H9 (cell line): ENCODE results near the gene DNASE1L1. TPM values are rescaled to one million over a fixed set of nuclear protein-coding genes. Genes with fewer than 3 reads are reported as not detected.

Experiments used
- DNase-seq: peaks from one replicate; pipeline ENCODE4 v3.0.0-alpha.2; 2017
- H2AFZ ChIP-seq: one replicate; pipeline ENCODE4 v1.6.1; 2013; ENCODE audit warnings: mild to moderate bottlenecking, low read length, control low read depth, moderate library complexity
- H2AK5ac ChIP-seq: 2 replicates; pipeline ENCODE4 v1.6.1; 2013; ENCODE audit warnings: low read length, control low read depth, mixed read lengths; ENCODE audit not compliant: insufficient read length
- H2BK120ac ChIP-seq: one replicate; pipeline ENCODE4 v1.6.1; 2013; ENCODE audit warnings: low read depth, mild to moderate bottlenecking, low read length, control low read depth, inconsistent platforms; ENCODE audit not compliant: poor library complexity, severe bottlenecking
- H2BK12ac ChIP-seq: 2 replicates; pipeline ENCODE4 v1.6.1; 2013; ENCODE audit warnings: low read length, control low read depth, mixed read lengths, low read depth; ENCODE audit not compliant: insufficient read length
- H2BK15ac ChIP-seq: 2 replicates; pipeline ENCODE4 v1.6.1; 2013; ENCODE audit warnings: low read depth, low read length, control low read depth
- H2BK20ac ChIP-seq: one replicate; pipeline ENCODE4 v1.6.1; 2013; ENCODE audit warnings: low read depth, mild to moderate bottlenecking, low read length, control low read depth, inconsistent platforms; ENCODE audit not compliant: poor library complexity, severe bottlenecking
- H2BK5ac ChIP-seq: 2 replicates; pipeline ENCODE4 v1.6.1; 2013; ENCODE audit warnings: low read length, control low read depth, mixed read lengths; ENCODE audit not compliant: insufficient read length
- H3K14ac ChIP-seq: 2 replicates; pipeline ENCODE4 v1.6.1; 2013; ENCODE audit warnings: low read length, control low read depth; ENCODE audit not compliant: insufficient read depth
- H3K18ac ChIP-seq: 2 replicates; pipeline ENCODE4 v1.6.1; 2013; ENCODE audit warnings: low read depth, mild to moderate bottlenecking, mixed read lengths, low read length, control low read depth; ENCODE audit not compliant: insufficient read length
- H3K23ac ChIP-seq: 2 replicates; pipeline ENCODE4 v1.6.1; 2013; ENCODE audit warnings: low read length, control low read depth, mixed read lengths, low read depth; ENCODE audit not compliant: insufficient read length
- H3K23me2 ChIP-seq: 2 replicates; pipeline ENCODE4 v1.6.1; 2013; ENCODE audit warnings: low read depth, mild to moderate bottlenecking, mixed read lengths, low read length, control low read depth; ENCODE audit not compliant: insufficient read length, poor library complexity, severe bottlenecking
- H3K27ac ChIP-seq: 2 replicates; pipeline ENCODE4 v1.5.1; 2013; ENCODE audit warnings: low read length, control low read depth, mixed read lengths, low read depth; ENCODE audit not compliant: insufficient read length
- H3K27me3 ChIP-seq: 2 replicates; pipeline ENCODE4 v1.6.1; 2013; ENCODE audit warnings: low read length, control low read depth, inconsistent platforms; ENCODE audit not compliant: insufficient read depth
- H3K4ac ChIP-seq: 2 replicates; pipeline ENCODE4 v1.6.1; 2013; ENCODE audit warnings: low read depth, mild to moderate bottlenecking, control low read depth, inconsistent platforms, low read length, moderate library complexity
- H3K4me1 ChIP-seq: 2 replicates; pipeline ENCODE4 v1.6.1; 2013; ENCODE audit warnings: low read length, control low read depth, inconsistent platforms; ENCODE audit not compliant: insufficient read depth
- H3K4me2 ChIP-seq: 2 replicates; pipeline ENCODE4 v1.6.1; 2013; ENCODE audit warnings: low read length, control low read depth, mixed read lengths; ENCODE audit not compliant: insufficient read length, insufficient read depth
- H3K56ac ChIP-seq: 2 replicates; pipeline ENCODE4 v1.6.1; 2013; ENCODE audit warnings: low read depth, mild to moderate bottlenecking, mixed read lengths, low read length, control low read depth; ENCODE audit not compliant: insufficient read length
- H3K79me1 ChIP-seq: 2 replicates; pipeline ENCODE4 v1.6.1; 2013; ENCODE audit warnings: low read depth, mild to moderate bottlenecking, moderate library complexity, low read length, control low read depth, inconsistent platforms; ENCODE audit not compliant: insufficient read depth, poor library complexity, severe bottlenecking
- H3K79me2 ChIP-seq: 2 replicates; pipeline ENCODE4 v1.6.1; 2013; ENCODE audit warnings: low read length, control low read depth, inconsistent platforms; ENCODE audit not compliant: insufficient read depth
- H3K9ac ChIP-seq: 2 replicates; pipeline ENCODE4 v1.6.1; 2013; ENCODE audit warnings: low read length, control low read depth, mixed read lengths; ENCODE audit not compliant: insufficient read length; ENCODE audit errors: extremely low read depth
- H3K9me3 ChIP-seq: one replicate; pipeline ENCODE4 v1.6.1; 2013; ENCODE audit warnings: low read depth, low read length, inconsistent platforms; ENCODE audit not compliant: control insufficient read depth
- H3T11ph ChIP-seq: one replicate; pipeline ENCODE4 v1.6.1; 2013; ENCODE audit warnings: mild to moderate bottlenecking, low read length, control low read depth, inconsistent platforms
- H4K20me1 ChIP-seq: one replicate; pipeline ENCODE4 v1.6.1; 2013; ENCODE audit not compliant: control insufficient read depth, insufficient read length, insufficient read depth
- H4K5ac ChIP-seq: 2 replicates; pipeline ENCODE4 v1.6.1; 2013; ENCODE audit warnings: low read depth, mild to moderate bottlenecking, mixed read lengths, low read length, control low read depth; ENCODE audit not compliant: insufficient read length
- H4K8ac ChIP-seq: replicated peaks from 2 replicates; pipeline ENCODE4 v1.6.1; 2013; ENCODE audit warnings: low read length, control low read depth, mixed read lengths, low read depth; ENCODE audit not compliant: insufficient read length
- H4K91ac ChIP-seq: 2 replicates; pipeline ENCODE4 v1.6.1; 2013; ENCODE audit warnings: low read depth, mild to moderate bottlenecking, moderate library complexity, mixed read lengths, low read length, control low read depth; ENCODE audit not compliant: insufficient read length
- H3K27ac Mint-ChIP-seq, 3 experiments: 2 replicates in 2 of 3; 3 replicates in 1 of 3; pipeline ENCODE4 v1.8.0; 2020 to 2021; ENCODE audit warnings: mixed read lengths in 3 of 3, mild to moderate bottlenecking in 1 of 3, moderate library complexity in 1 of 3
- H3K27me3 Mint-ChIP-seq: 2 replicates; pipeline ENCODE4 v1.8.0; 2021; ENCODE audit warnings: low read depth, mild to moderate bottlenecking, moderate library complexity, mixed read lengths
- H3K36me3 Mint-ChIP-seq, 3 experiments: 2 replicates in 2 of 3; 3 replicates in 1 of 3; pipeline ENCODE4 v1.8.0; 2020 to 2021; ENCODE audit warnings: low read depth in 3 of 3, mixed read lengths in 3 of 3; ENCODE audit not compliant: insufficient read depth in 1 of 3
- H3K4me1 Mint-ChIP-seq, 2 experiments: 2 replicates each; pipeline ENCODE4 v1.8.0; 2020; ENCODE audit warnings: mixed read lengths in 2 of 2
- H3K4me3 Mint-ChIP-seq, 2 experiments: 2 replicates in 1 of 2; 3 replicates in 1 of 2; pipeline ENCODE4 v1.8.0; 2020 to 2021; ENCODE audit warnings: mild to moderate bottlenecking in 2 of 2, mixed read lengths in 2 of 2, moderate library complexity in 1 of 2
- H3K9me3 Mint-ChIP-seq, 2 experiments: 2 replicates in 1 of 2; 3 replicates in 1 of 2; pipeline ENCODE4 v1.8.0; 2020; ENCODE audit warnings: mild to moderate bottlenecking in 2 of 2, mixed read lengths in 2 of 2, moderate library complexity in 1 of 2
- WGBS: extraction: QIAGEN DNeasy Blood & Tissue Kit; methylation state at CpG from one replicate; pipeline ENCODE4 v1.1.7; 2013; ENCODE audit warnings: missing lambda C conversion rate, low lambda C conversion rate, mixed read lengths; ENCODE audit not compliant: insufficient read length; ENCODE audit errors: extremely low coverage; 5-methylcytosine and 5-hydroxymethylcytosine counted together
- total RNA-seq: library from RNA; stranded (reverse); gene quantifications from 2 replicates; pipeline ENCODE4 v1.2.1, GENCODE V29; 2021
- TF ChIP-seq, protein P1 (sequence below): fragments of 200-600 bp; sonication (generic); conservative IDR thresholded peaks from 3 replicates; pipeline ENCODE4 v1.8.0; 2021; ENCODE audit warnings: antibody characterized with exemption, mild to moderate bottlenecking

Gene DNASE1L1
- total RNA-seq, 1 experiment from 2014 or later, result 14.5 TPM

DNA sequence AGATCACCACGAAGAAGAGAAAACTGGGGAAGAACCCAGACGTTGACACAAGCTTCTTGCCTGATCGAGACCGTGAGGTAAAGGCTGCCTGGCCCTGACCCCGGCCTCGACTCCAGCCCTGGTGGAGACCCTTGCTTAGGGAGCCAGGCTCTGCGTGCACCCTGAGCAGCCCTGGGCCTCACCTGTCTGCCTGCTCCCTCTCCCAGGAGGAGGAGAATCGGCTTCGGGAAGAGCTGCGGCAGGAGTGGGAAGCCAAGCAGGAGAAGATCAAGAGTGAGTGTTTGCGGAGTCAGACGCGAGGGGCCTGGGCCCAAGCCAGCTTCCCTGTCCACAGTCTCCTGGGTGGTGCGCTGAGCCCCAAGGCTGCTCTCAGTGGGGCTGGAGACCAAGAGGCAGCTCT lies 39.4 kb upstream of the DNASE1L1 start:
- Histone ChIP-seq H3K23ac (no peak overlapping the region), H4K8ac (no peak overlapping the region), H3K4me2 (no peak overlapping the region), H3K56ac (no peak overlapping the region), H4K20me1 (no peaks in the 10 kb centered on the region), H2BK5ac (no peak overlapping the region), H3T11ph (no peak overlapping the region), H3K27ac (no peak overlapping the region), H3K79me2 (no peaks in the 10 kb centered on the region), H3K14ac (no peak overlapping the region), H3K9me3 (peaks cover 30% of the 10 kb centered on the region), H2AK5ac (no peak overlapping the region), H3K4ac (no peak overlapping the region), H2BK20ac (no peak overlapping the region), H2BK120ac (no peak overlapping the region), H3K27me3 (no peaks in the 10 kb centered on the region), H3K4me1 (no peaks in the 10 kb centered on the region), H3K23me2 (peaks cover 2% of the 10 kb centered on the region), H2BK12ac (no peak overlapping the region), H2BK15ac (no peak overlapping the region), H3K79me1 (no peaks in the 10 kb centered on the region), H3K9ac (no peak overlapping the region), H4K91ac (no peak overlapping the region), H3K18ac (no peak overlapping the region), H4K5ac (no peak overlapping the region), H2AFZ (no peak overlapping the region)
- Mint-ChIP-seq H3K27me3 (no peaks in the 10 kb centered on the region; the same call in none of the 2 replicates), H3K4me1 (peaks cover under 1% of the 10 kb centered on the region in 2 experiments; a peak in 2 of 4 replicates), H3K9me3 (peaks cover 57 to 81% of the 10 kb centered on the region in 2 experiments), H3K36me3 (peaks cover 28 to 58% (median 49%) of the 10 kb centered on the region in 3 experiments), H3K4me3 (no peak overlapping the region), H3K27ac (no peak overlapping the region)
- no peak for DNase-seq
- TF ChIP-seq, protein P1, sequence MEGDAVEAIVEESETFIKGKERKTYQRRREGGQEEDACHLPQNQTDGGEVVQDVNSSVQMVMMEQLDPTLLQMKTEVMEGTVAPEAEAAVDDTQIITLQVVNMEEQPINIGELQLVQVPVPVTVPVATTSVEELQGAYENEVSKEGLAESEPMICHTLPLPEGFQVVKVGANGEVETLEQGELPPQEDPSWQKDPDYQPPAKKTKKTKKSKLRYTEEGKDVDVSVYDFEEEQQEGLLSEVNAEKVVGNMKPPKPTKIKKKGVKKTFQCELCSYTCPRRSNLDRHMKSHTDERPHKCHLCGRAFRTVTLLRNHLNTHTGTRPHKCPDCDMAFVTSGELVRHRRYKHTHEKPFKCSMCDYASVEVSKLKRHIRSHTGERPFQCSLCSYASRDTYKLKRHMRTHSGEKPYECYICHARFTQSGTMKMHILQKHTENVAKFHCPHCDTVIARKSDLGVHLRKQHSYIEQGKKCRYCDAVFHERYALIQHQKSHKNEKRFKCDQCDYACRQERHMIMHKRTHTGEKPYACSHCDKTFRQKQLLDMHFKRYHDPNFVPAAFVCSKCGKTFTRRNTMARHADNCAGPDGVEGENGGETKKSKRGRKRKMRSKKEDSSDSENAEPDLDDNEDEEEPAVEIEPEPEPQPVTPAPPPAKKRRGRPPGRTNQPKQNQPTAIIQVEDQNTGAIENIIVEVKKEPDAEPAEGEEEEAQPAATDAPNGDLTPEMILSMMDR, result no peak
- no CpG with 5 or more reads among the region's 14 CpGs for WGBS
